Stimulated activated naive CD8-positive, alpha-beta T cell treated with anti-CD3 and anti-CD28 coated beads, Interleukin-15, Interleukin-2, amounts not matched to agents 100 ng/mL and 50 ng/mL, for 24 hours (primary cell): ENCODE measurements around the gene AEBP2.
"Not testable (repeated sequence)": the region's sequence is repeated elsewhere in the genome, so short reads cannot be mapped to it uniquely, and the experiment has no call there.

Source experiments
- H3K27ac Mint-ChIP-seq: one replicate; pipeline ENCODE4 v1.8.0; 2021; ENCODE audit warnings: mild to moderate bottlenecking, mixed read lengths
- H3K27me3 Mint-ChIP-seq: one replicate; pipeline ENCODE4 v1.8.0; 2021; ENCODE audit warnings: mixed read lengths
- H3K36me3 Mint-ChIP-seq: one replicate; pipeline ENCODE4 v1.8.0; 2021; ENCODE audit warnings: low read depth, mixed read lengths
- H3K4me1 Mint-ChIP-seq: one replicate; pipeline ENCODE4 v1.8.0; 2021; ENCODE audit warnings: low read depth, mixed read lengths
- H3K4me3 Mint-ChIP-seq: one replicate; pipeline ENCODE4 v1.8.0; 2021; ENCODE audit warnings: mild to moderate bottlenecking, mixed read lengths
- H3K9me3 Mint-ChIP-seq: one replicate; pipeline ENCODE4 v1.8.0; 2021; ENCODE audit warnings: mixed read lengths

Gene AEBP2

DNA sequence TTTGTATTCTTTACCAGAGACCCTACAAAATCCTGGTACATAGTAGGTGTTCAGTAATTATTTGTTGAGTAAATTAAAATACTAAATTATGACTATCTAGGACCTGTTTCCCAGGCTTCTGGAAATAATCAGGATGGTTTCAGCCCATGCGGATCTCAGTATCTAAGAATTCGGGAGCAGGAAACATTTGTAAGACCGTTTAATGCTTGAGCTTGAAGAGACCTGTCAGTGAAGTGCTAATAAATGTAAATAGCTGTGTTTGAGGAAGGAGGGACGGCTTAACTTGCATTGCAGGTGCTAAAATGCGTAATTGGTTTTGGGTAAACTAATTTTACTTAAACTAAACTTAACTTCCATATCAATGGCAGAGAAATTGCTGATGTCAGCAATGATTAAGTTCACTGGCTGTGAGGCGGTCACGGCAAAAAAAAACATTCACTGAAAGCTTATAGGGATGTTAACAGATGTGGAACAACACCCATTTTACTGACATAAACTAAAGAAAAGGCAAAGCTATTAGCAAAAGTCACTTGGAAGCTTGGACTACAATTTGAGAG lies 28.6 kb upstream of the AEBP2 start:
- H3K27me3 Mint-ChIP-seq = no peaks in the 10 kb centered on the region
- no peak overlapping the region for H3K4me3 Mint-ChIP-seq
- H3K4me1 Mint-ChIP-seq = no peaks in the 10 kb centered on the region
- no peaks in the 10 kb centered on the region for H3K9me3 Mint-ChIP-seq
- no peaks in the 10 kb centered on the region for H3K36me3 Mint-ChIP-seq
- H3K27ac Mint-ChIP-seq = no peak overlapping the region

- H3K4me3 Mint-ChIP-seq = no peak overlapping the region
- H3K27me3 Mint-ChIP-seq = no peaks in the 10 kb centered on the region
- H3K9me3 Mint-ChIP-seq = no peaks in the 10 kb centered on the region
- H3K36me3 Mint-ChIP-seq = no peaks in the 10 kb centered on the region
- H3K27ac Mint-ChIP-seq = no peak overlapping the region
- H3K4me1 Mint-ChIP-seq = no peaks in the 10 kb centered on the region
Measured at GRCh38 chr12:19411234-19412204, 27.8 kb upstream of the AEBP2 start.

DNA sequence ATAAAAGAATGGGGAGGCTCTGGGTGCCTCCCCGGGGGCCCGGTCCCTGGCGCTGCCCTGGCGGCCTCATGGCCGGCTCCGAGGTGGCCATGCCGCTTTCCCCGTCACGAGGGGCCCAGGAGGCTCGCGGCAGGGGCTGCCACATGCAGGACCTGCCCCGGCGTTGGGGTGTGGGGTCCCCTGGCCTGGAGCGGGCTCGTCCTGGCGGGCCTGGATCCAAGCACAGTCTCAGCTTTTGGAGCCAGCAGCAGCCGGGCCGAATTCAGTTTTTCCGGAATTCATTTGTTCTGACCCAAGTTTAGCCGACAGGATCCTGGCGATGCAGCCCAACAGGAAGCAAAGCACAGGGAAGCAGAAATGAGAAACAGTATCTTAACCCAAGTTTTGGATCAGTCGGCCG lies 26.4 kb upstream of the AEBP2 start:
- no peaks in the 10 kb centered on the region for H3K4me1 Mint-ChIP-seq
- H3K4me3 Mint-ChIP-seq = no peak overlapping the region
- no peaks in the 10 kb centered on the region for H3K36me3 Mint-ChIP-seq
- no peak overlapping the region for H3K27ac Mint-ChIP-seq
- no peaks in the 10 kb centered on the region for H3K27me3 Mint-ChIP-seq
- no peaks in the 10 kb centered on the region for H3K9me3 Mint-ChIP-seq

- not testable (repeated sequence) for H3K27ac Mint-ChIP-seq, H3K36me3 Mint-ChIP-seq, H3K27me3 Mint-ChIP-seq, H3K4me3 Mint-ChIP-seq, H3K4me1 Mint-ChIP-seq, H3K9me3 Mint-ChIP-seq
Measured at GRCh38 chr12:19413582-19413981, 25.7 kb upstream of the AEBP2 start.

GRCh38 chr12:19415563-19415962 lies 23.7 kb upstream of the AEBP2 start:
- H3K27ac Mint-ChIP-seq = no peak overlapping the region
- H3K4me1 Mint-ChIP-seq = no peaks in the 10 kb centered on the region
- no peaks in the 10 kb centered on the region for H3K9me3 Mint-ChIP-seq

DNA sequence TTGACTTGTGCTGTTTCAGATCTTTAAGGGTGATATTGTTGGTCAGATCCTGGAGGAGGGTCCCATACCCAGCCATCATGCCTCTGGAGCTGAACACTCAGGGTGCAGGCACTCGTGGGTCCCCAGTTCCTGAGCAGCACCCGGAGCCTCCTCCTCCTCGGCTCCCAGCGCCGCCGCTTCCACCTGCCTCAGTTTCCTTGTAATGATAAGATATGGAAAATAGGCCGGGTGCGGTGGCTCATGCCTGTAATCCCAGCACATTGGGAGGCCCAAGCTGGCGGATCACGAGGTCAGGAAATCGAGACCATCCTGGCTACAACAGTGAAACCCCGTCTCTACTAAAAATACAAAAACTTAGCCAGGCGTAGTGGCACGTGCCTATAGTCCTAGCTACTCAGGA lies 20.2 kb upstream of the AEBP2 start:
- H3K4me1 Mint-ChIP-seq = peaks cover 5% of the 10 kb centered on the region
- no peak overlapping the region for H3K4me3 Mint-ChIP-seq
- no peak overlapping the region for H3K27ac Mint-ChIP-seq
- no peaks in the 10 kb centered on the region for H3K27me3 Mint-ChIP-seq
- no peaks in the 10 kb centered on the region for H3K9me3 Mint-ChIP-seq
- no peaks in the 10 kb centered on the region for H3K36me3 Mint-ChIP-seq

More at GRCh38 chr12:19415563-19415962, 23.7 kb upstream of the AEBP2 start:
- H3K4me3 Mint-ChIP-seq = no peak overlapping the region
- H3K27me3 Mint-ChIP-seq = no peaks in the 10 kb centered on the region
- H3K36me3 Mint-ChIP-seq = no peaks in the 10 kb centered on the region

DNA sequence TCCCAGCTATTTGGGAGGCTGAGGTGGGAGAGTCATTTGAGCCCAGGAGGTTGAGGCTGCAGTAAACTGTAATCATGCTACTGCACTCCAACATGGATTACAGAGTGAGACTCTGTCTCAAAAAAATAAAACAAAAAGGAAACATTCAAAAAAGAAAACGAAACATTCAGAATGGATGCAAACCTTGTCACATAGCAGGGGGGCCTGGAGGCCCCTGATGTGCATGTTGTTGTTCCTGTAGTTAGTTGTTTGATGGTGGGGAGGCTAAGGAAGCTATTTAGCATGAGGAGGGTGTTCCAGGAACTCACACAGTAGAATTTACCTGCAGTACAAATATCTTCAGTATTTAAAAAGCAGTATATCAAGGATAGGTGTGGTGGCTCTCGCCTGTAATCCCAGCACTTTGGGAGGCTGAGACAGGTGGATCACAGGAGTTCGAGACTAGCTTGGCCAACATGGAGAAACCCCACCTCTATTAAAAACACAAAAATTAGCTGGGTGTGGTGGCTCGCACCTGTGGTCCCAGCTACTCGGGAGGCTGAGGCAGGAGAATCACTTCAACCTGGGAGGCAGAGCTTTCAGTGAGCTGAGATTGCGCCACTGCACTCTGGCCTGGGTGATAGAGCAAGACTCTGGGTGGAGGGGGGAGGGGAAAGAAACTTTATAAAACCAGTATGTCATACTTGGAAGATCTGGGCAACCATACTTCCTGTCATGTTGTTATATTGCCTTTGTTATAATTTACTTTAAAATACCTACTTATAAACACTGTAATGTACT lies 17.6 kb upstream of the AEBP2 start:
- Mint-ChIP-seq H3K4me1 (peaks cover 5% of the 10 kb centered on the region), H3K4me3 (no peak overlapping the region), H3K27ac (no peak overlapping the region)

GRCh38 chr12:19423166-19423930 lies 15.9 kb upstream of the AEBP2 start:
- Mint-ChIP-seq H3K27me3 (no peaks in the 10 kb centered on the region), H3K27ac (no peak overlapping the region), H3K4me1 (peaks cover 5% of the 10 kb centered on the region), H3K9me3 (peaks cover 4% of the 10 kb centered on the region), H3K4me3 (no peak overlapping the region), H3K36me3 (no peaks in the 10 kb centered on the region)

More for the DNA sequence above, 17.6 kb upstream of the AEBP2 start:
- H3K36me3 Mint-ChIP-seq = no peaks in the 10 kb centered on the region
- H3K9me3 Mint-ChIP-seq = peaks cover 4% of the 10 kb centered on the region
- no peaks in the 10 kb centered on the region for H3K27me3 Mint-ChIP-seq

DNA sequence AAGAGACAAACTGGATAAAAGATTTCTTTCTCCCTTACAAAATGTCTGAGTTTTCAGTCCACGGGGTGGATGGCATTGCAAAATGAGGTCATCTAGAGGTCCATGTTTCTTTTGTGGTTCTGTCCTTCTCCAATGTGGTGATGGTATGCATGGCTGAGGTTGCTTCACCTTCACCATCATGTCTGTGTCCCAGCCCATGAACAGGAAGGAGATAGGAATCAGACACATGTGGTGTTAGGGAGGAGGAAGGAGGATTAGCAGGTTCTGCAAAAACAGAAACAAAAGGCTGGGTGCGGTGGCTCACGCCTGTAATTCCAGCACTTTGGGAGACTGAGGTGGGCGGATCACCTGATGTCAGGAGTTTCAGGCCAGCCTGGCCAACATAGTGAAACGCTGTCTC lies 11.0 kb upstream of the AEBP2 start:
- no peak overlapping the region for H3K4me3 Mint-ChIP-seq
- peaks cover 4% of the 10 kb centered on the region for H3K9me3 Mint-ChIP-seq
- no peaks in the 10 kb centered on the region for H3K36me3 Mint-ChIP-seq
- peaks cover 22% of the 10 kb centered on the region for H3K4me1 Mint-ChIP-seq
- H3K27me3 Mint-ChIP-seq = no peaks in the 10 kb centered on the region
- no peak overlapping the region for H3K27ac Mint-ChIP-seq

GRCh38 chr12:19429491-19429890 lies 9.8 kb upstream of the AEBP2 start:
- not testable (repeated sequence) for H3K9me3 Mint-ChIP-seq, H3K36me3 Mint-ChIP-seq, H3K4me3 Mint-ChIP-seq, H3K27ac Mint-ChIP-seq, H3K27me3 Mint-ChIP-seq
- H3K4me1 Mint-ChIP-seq = peaks cover 26% of the 10 kb centered on the region

- H3K4me3 Mint-ChIP-seq = no peak overlapping the region
- peaks cover 34% of the 10 kb centered on the region for H3K4me1 Mint-ChIP-seq
- H3K27ac Mint-ChIP-seq = peak overlapping the region; percentile 97
Measured at GRCh38 chr12:19430988-19431387, 8.3 kb upstream of the AEBP2 start.

DNA sequence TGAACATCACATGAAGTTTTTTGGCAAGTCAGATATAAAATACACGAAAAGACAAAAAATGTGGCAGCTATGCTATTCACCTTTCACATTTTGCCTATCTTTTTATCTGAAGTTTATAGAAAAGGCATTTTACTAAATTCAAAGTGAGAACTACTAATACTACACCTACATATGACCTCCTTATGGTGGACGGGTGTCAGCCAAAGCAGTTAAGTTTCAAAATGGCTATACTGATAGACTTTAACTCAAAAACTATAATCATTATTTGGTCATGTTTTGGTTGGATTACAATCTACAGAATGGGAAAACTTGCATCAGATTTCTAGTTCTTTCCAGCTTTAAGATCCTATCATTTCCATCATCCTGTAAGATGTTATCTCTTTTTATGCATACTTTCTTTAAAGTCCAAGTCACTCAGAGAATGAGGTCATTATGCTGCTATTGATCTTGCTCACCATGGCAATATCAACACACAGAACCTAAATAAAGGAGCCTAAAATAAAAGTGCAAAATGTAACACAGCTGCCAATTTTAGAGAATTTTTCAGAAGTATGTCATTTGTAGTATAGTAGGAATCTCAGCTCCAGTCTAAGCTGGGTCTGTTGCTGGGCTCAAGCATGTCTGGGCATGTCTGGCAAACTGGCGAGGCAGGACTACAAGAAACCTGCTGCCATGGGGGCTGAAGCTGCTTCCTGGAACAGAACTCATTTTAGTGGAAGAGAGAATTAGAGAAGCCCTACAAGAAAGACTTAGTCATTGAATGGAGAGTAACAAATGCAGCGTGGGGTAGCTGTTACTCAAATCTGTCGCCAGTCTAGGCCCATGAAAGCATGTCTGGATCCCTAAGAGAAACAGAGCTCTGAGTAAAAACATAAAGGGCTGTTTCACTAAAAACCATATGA lies 7.6 kb upstream of the AEBP2 start:
- Mint-ChIP-seq H3K9me3 (no peaks in the 10 kb centered on the region), H3K27me3 (no peaks in the 10 kb centered on the region), H3K27ac (peak overlapping the region; percentile 97), H3K4me1 (peaks cover 35% of the 10 kb centered on the region), H3K36me3 (no peaks in the 10 kb centered on the region), H3K4me3 (peak overlapping the region; percentile 20)

More at GRCh38 chr12:19430988-19431387, 8.3 kb upstream of the AEBP2 start:
- no peaks in the 10 kb centered on the region for H3K36me3 Mint-ChIP-seq
- no peaks in the 10 kb centered on the region for H3K27me3 Mint-ChIP-seq
- H3K9me3 Mint-ChIP-seq = peaks cover 3% of the 10 kb centered on the region

DNA sequence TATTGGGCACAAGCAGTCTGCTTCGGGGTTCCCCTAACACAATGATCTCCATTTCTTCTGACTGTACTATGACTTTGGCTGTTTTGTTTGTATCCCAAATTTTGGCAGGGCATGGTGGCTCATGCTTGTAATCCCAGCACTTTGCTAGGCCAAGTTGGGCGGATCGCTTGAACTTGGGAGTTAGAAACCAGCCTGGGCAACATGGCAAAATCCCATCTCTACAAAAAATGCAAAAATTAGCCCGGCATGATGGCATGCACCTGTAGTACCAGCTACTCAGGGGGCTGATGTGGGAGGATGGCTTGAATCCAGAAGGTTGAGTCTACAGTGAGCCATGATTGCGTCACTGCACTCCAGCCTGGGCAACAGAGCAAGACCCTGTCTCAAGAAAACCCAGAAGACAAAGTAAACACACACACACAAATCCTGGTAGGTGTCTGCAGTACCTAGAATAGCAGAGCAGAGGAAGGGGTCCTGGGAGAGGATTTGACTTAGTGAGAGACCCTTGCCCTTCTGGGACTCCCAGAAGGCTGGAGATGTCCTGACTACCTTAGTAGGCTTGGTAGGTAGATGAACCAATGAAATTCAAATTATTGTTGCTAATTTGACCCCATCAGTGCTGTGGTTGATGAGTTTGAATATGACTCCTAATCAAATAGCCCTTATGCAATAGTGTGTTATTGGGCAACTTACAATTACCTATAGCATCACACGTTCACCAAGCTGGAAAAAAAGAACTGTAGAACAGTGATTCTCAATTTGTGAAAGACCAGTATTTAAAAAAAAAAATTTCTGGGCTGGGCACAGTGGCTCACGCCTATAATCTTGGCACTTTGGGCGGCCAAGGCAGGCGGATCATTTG lies 6.8 kb upstream of the AEBP2 start:
- Mint-ChIP-seq H3K4me3 (no peak overlapping the region), H3K9me3 (no peaks in the 10 kb centered on the region), H3K27me3 (no peaks in the 10 kb centered on the region), H3K4me1 (peaks cover 42% of the 10 kb centered on the region), H3K27ac (peak overlapping the region; percentile 97), H3K36me3 (no peaks in the 10 kb centered on the region)
